ENCODE results near the gene OR4P4.

DNA sequence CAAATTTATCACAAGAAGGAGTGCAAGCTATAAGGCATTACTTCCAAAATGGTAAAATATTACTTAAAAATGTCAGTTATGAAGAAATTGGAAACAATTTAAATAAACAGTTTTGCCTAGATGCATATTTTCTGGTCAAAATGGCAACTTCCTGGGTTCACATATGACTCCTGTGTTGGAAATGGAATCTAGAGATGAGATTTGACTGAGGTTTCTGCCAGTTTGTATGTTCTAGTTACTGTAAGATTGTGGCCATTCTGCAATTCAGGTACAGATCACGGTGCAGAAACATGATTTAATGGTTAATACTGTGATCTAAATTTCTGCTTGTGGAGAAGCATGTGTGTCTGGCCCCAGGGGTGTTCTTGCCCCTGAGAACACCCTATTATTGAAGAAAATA lies 23.7 kb downstream of the OR4P4 start:
- TF ChIP-seq MXI1 (IDR thresholded peaks at IDR 0.05; ENCODE audit: low read depth, low read length) (no peak), TCF7L2 (IDR thresholded peaks at IDR 0.05; ENCODE audit: low read depth, low read length) (no peak), FOXA1 (IDR thresholded peaks at IDR 0.05; ENCODE audit: borderline replicate concordance) (no peak), ZNF121 (CRISPR knock-in tag; conservative IDR thresholded peaks at IDR 0.05) (no peak), YY1 (IDR thresholded peaks at IDR 0.05; ENCODE audit: borderline replicate concordance in 1 of 3, control insufficient read depth in 1 of 3, extremely low read depth in 1 of 3, insufficient read depth in 3 of 3, insufficient read length in 1 of 3, insufficient replicate concordance in 2 of 3, low read depth in 1 of 3, low read length in 2 of 3) (no peak)
- TF ChIP-seq, protein P1, sequence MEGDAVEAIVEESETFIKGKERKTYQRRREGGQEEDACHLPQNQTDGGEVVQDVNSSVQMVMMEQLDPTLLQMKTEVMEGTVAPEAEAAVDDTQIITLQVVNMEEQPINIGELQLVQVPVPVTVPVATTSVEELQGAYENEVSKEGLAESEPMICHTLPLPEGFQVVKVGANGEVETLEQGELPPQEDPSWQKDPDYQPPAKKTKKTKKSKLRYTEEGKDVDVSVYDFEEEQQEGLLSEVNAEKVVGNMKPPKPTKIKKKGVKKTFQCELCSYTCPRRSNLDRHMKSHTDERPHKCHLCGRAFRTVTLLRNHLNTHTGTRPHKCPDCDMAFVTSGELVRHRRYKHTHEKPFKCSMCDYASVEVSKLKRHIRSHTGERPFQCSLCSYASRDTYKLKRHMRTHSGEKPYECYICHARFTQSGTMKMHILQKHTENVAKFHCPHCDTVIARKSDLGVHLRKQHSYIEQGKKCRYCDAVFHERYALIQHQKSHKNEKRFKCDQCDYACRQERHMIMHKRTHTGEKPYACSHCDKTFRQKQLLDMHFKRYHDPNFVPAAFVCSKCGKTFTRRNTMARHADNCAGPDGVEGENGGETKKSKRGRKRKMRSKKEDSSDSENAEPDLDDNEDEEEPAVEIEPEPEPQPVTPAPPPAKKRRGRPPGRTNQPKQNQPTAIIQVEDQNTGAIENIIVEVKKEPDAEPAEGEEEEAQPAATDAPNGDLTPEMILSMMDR (IDR thresholded peaks at IDR 0.05 in 2 of 3, conservative IDR thresholded peaks at IDR 0.05 in 1 of 3; ENCODE audit: insufficient read depth in 2 of 3, low read depth in 1 of 3, low read length in 3 of 3): no peak
- TF ChIP-seq, protein P2, sequence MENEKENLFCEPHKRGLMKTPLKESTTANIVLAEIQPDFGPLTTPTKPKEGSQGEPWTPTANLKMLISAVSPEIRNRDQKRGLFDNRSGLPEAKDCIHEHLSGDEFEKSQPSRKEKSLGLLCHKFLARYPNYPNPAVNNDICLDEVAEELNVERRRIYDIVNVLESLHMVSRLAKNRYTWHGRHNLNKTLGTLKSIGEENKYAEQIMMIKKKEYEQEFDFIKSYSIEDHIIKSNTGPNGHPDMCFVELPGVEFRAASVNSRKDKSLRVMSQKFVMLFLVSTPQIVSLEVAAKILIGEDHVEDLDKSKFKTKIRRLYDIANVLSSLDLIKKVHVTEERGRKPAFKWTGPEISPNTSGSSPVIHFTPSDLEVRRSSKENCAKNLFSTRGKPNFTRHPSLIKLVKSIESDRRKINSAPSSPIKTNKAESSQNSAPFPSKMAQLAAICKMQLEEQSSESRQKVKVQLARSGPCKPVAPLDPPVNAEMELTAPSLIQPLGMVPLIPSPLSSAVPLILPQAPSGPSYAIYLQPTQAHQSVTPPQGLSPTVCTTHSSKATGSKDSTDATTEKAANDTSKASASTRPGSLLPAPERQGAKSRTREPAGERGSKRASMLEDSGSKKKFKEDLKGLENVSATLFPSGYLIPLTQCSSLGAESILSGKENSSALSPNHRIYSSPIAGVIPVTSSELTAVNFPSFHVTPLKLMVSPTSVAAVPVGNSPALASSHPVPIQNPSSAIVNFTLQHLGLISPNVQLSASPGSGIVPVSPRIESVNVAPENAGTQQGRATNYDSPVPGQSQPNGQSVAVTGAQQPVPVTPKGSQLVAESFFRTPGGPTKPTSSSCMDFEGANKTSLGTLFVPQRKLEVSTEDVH (IDR thresholded peaks at IDR 0.05; ENCODE audit: low read depth, partially characterized antibody): no peak
- TF ChIP-seq, protein P3, sequence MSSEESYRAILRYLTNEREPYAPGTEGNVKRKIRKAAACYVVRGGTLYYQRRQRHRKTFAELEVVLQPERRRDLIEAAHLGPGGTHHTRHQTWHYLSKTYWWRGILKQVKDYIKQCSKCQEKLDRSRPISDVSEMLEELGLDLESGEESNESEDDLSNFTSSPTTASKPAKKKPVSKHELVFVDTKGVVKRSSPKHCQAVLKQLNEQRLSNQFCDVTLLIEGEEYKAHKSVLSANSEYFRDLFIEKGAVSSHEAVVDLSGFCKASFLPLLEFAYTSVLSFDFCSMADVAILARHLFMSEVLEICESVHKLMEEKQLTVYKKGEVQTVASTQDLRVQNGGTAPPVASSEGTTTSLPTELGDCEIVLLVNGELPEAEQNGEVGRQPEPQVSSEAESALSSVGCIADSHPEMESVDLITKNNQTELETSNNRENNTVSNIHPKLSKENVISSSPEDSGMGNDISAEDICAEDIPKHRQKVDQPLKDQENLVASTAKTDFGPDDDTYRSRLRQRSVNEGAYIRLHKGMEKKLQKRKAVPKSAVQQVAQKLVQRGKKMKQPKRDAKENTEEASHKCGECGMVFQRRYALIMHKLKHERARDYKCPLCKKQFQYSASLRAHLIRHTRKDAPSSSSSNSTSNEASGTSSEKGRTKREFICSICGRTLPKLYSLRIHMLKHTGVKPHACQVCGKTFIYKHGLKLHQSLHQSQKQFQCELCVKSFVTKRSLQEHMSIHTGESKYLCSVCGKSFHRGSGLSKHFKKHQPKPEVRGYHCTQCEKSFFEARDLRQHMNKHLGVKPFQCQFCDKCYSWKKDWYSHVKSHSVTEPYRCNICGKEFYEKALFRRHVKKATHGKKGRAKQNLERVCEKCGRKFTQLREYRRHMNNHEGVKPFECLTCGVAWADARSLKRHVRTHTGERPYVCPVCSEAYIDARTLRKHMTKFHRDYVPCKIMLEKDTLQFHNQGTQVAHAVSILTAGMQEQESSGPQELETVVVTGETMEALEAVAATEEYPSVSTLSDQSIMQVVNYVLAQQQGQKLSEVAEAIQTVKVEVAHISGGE (CRISPR knock-in tag; IDR thresholded peaks at IDR 0.05): no peak
- TF ChIP-seq, protein P4, sequence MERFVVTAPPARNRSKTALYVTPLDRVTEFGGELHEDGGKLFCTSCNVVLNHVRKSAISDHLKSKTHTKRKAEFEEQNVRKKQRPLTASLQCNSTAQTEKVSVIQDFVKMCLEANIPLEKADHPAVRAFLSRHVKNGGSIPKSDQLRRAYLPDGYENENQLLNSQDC (CRISPR knock-in tag; IDR thresholded peaks at IDR 0.05): no peak
